Frontal cortex (tissue), 4 donors: ENCODE data around the gene TMEM135. TPM values are rescaled to one million over a fixed set of nuclear protein-coding genes. Genes with fewer than 3 reads are reported as not detected.
A peak's percentile ranks its signal among the peaks of the same experiment; 100 is the strongest.
"Not testable (repeated sequence)": the region's sequence is repeated elsewhere in the genome, so short reads cannot be mapped to it uniquely, and the experiment has no call there.

ENCODE experiments used
- DNase-seq, 2 donors: peaks; one replicate each; pipeline ENCODE4 v3.0.0; 2012; ENCODE audit warnings: low spot score in 2 of 2
- FAIRE-seq: peaks from 2 replicates; lab custom pipeline; 2012; peaks lifted over from hg19 to GRCh38; lab: Jason Lieb, UNC
- total RNA-seq: library from RNA; depleted of rRNA; stranded (reverse); fragments of >200 nt; gene quantifications from one replicate; pipeline ENCODE4 v1.2.3, GENCODE V29; 2014
- donor health status: control.
- donor health status: control.
- donor health status: control.

Gene TMEM135
- total RNA-seq, 1 donor from 2014 or later, result 37.5 TPM

DNA sequence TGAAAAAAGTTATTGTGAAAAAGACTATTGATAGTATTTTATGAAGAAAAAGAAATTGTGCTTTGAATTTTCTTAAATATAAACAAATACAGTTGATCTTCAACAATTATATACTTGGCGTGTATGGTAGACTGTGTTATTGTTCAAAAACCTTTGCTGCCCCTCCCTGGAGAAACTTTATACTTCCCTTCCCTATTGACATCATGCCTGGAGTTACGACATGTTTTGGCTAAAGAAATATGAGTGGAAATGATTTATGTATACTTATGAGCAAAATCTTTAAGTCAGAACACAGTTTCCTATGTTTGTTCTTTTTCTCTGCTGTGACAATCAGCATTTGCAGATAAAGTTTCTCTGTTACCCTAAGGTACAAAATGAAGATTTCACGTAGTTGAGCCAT lies 243.8 kb downstream of the TMEM135 start:
- DNase-seq (peak in 1 of 2 donors; percentile 12), FAIRE-seq (peak; percentile 43)

DNA sequence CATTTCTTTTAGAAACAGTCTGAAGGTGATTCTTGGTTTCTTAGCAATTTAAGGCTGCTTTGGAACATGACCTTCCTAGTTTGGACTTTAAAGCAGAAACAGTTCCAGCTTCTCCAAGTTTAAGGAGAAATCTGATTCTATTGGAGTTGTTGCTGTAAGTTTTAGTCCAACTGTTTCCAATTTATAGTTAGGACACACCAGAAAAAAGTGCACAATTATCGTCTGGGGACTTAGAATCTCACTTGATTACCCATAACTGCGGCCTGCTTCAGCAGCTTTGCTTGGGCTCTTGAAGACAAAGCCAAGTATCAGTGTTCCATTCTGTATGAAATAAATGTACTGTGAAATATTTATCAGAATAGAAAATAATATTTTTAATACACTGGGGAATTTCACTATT lies 246.6 kb downstream of the TMEM135 start:
- FAIRE-seq (no peak), DNase-seq (no peak)

- not testable (repeated sequence) for DNase-seq, FAIRE-seq
These were observed 247.9 kb downstream of the TMEM135 start for GRCh38 chr11:87285674-87286073.

DNA sequence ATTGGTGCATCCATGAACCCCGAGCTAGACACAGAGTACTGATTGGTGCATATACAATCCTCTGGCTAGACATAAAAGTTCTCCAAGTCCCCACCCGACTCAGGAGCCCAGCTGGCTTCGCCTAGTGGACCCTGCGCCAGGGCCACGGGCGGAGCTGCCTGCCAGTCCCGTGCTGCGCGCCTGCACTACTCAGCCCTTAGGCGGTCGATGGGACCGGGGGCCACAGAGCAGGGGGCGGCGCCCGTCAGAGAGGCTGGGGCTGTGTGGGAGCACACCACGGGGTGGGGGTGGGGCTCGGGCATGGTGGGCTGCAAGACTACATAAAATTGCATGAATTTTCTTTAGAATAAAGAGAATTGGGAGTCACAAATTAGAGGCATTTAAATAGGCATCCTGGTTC lies 248.6 kb downstream of the TMEM135 start:
- no peak for FAIRE-seq
- no peak for DNase-seq

DNA sequence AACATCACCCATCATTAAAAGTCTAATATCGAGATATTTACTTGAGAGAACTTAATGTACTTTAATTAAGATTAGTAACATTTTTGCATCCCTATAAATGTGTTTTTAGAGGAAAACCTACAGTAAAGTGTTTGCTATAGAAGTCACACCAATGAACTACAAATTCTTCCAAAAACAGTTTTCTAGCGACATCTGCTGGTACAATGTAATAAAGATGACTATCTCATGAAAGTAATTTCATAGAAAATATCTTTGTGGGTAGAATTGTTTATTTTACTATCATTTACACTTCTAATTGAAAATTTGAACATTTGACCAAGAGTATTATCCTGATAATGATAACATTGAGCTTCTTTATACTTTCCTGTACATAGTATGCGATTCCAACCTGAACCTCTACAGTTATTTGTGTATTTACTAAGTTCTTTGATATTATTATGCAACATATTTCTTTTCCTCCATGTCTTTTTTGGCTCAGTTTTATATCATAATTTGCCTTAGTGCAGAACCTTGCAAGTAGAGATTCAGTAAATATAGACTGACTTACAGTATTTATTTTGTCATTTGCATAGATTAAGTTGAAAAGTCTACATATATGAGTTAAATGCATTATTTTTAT lies 252.7 kb downstream of the TMEM135 start:
- FAIRE-seq (peak; percentile 90), DNase-seq (peak; percentile 33 to 44)

DNA sequence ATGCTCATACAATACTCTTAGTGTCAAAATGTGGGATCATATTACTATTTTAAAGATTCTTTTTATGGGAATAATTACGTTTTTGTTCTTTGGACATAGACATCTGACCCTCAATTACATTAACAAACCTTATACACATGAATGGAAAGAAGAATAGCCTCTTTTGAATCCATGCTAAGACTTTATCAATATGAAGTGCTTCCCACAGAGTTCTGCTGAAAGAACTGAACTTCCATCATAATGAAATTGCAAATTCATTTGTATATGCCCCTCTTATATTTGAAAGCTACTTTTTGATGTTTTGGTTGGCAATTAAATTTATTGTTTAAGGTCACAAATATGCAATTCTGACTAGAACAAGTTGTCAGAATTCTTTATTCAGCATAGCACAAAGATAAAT lies 254.9 kb downstream of the TMEM135 start:
- DNase-seq (no peak), FAIRE-seq (no peak)

- DNase-seq, result no peak
- FAIRE-seq, result no peak
These were observed 257.5 kb downstream of the TMEM135 start for GRCh38 chr11:87295237-87295636.

DNA sequence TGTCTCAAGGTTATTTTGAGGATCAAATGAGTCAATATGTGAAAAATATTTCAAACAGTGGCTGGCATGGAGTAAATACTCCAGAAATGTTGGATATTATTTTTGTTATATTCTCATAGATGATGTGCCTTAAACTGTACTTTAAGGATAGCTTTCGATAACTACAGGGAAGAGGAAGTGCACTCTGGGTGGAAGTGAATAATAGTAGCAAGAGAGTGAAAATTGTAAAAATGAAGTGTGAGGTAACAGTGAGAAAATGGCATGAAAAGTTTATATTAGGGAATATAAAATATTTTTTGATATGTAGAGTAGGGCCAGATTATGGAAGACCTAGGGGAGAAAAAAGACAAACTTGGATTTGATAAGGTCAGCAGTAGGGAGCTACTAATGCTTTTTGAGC lies 258.9 kb downstream of the TMEM135 start:
- DNase-seq, result no peak
- no peak for FAIRE-seq

- DNase-seq (no peak), FAIRE-seq (no peak)
These were observed 260.4 kb downstream of the TMEM135 start for GRCh38 chr11:87298155-87298554.

- DNase-seq (no peak), FAIRE-seq (no peak)
These were observed 261.3 kb downstream of the TMEM135 start for GRCh38 chr11:87299041-87299481.

- FAIRE-seq, result no peak
These were observed 263.1 kb downstream of the TMEM135 start for GRCh38 chr11:87300640-87301380.

GRCh38 chr11:87301785-87302540 lies 264.2 kb downstream of the TMEM135 start:
- DNase-seq (no peak), FAIRE-seq (peak; percentile 24)

More at GRCh38 chr11:87300640-87301380, 263.1 kb downstream of the TMEM135 start:
- no peak for DNase-seq

- no peak for DNase-seq
- FAIRE-seq, result no peak
These were observed 266.7 kb downstream of the TMEM135 start for GRCh38 chr11:87304412-87304811.

GRCh38 chr11:87306262-87306851 lies 268.6 kb downstream of the TMEM135 start:
- DNase-seq (no peak), FAIRE-seq (no peak)

DNA sequence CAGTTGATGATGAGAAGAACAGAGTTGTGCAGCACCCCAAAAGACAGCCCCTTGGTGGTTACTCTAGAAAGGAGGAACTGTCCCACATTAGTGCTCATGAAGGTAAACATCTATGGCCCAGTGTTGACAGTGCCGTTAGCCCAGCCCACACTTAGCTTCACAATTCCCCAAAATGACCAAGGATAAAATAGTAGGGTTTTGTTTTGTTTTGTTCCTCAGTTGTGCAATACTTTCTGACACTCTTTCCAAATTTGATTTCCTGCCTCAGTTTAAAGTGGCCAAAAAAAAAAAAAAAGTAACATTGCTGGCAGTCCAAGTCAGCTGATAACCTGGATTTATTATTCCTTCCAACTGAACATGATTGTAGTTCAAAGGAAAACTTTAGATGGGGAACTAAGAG lies 269.4 kb downstream of the TMEM135 start:
- DNase-seq (no peak), FAIRE-seq (no peak)

DNA sequence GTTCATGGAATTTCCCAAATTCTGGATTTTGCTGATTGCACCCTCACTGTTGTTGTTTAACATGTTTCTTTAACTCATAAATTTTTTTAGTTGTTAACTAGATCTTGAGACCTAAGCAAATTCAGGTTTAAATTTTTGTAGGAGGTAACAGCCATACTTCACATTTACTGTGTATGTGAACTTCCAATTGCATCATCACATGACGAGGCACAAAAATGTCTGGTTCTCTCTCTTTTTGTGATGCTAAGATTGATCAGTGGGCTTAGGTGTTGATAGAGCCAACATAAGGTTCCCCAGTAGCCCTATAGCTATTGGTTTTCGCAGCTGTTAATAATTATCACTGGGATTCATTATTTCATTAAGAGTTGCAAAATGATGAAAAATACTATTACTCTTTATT lies 277.5 kb downstream of the TMEM135 start:
- FAIRE-seq (no peak), DNase-seq (no peak)

DNA sequence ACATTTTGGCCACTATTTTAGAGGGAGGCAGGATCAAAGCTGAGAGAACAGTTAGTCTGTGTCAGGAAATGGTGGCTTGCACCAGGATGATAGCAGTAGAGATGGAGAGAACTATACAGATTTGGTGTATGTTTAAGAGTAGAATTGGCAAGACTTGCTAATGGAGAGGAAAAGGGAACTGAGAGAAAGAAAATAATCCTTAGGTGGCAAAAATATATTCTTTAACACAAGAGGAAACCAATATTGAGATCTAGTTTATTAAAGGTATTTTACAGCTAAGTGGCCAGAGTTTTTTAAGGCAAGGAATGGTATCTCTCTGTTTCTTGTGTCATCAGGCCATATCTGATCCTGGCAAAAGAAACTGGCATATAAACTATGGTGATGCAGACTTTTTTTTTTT lies 278.8 kb downstream of the TMEM135 start:
- FAIRE-seq (no peak), DNase-seq (no peak)

DNA sequence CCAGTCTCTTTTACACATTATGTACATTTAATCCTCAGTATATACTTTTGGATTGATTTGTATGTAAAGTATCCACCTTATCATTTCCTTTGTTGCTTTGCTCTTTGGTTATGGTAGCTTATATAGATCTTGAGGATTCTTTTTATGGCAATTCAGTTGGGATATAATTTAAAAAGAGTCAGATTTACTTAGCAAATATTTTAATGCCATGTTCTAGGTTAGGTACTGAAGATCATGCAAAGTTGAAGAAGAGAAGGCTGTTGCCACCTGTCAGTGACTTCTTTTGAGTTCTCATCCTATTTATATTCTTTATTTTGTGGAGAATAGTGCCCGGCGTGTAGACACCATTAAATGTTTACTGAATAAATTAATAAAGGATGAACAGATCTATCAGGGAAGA lies 279.7 kb downstream of the TMEM135 start:
- FAIRE-seq, result no peak

GRCh38 chr11:87320123-87320522 lies 282.4 kb downstream of the TMEM135 start:
- no peak for DNase-seq
- FAIRE-seq, result no peak

More for the DNA sequence above, 279.7 kb downstream of the TMEM135 start:
- DNase-seq, result no peak

DNA sequence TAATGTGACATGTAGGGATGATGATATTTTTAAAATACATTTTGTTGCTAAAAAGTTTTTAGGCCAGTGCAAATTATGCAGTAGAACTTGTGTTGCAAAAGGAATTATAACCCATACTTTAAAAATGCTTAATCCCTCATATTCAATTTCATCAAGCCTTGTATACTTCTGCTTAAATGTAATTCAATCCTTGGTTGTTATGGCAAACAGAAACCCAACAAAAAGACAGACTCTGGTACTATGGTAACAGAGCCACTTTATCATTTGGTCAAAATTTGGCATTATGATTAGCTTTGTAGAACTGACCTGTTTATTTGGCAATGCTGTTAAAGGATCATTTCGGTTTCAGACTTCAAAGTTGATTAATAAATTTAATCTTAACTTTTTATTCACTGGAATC lies 284.8 kb downstream of the TMEM135 start:
- FAIRE-seq, result no peak

More for the DNA sequence above, 284.8 kb downstream of the TMEM135 start:
- no peak for DNase-seq
